RWPE2 (cell line): ENCODE results near the gene DLL4.

Experiments
- ATAC-seq: fragments of 200-7000 bp; cut with Tn5 transposase; 3 replicates; pipeline ENCODE4 v1.9.1; 2021; ENCODE audit warnings: low read depth
- DNase-seq: peaks from one replicate; pipeline ENCODE4 v3.0.0-alpha.2; 2020; ENCODE audit warnings: low spot score
- H3K27ac ChIP-seq: fragments of 450-650 bp; 2 replicates; pipeline ENCODE4 v1.5.1; 2017; ENCODE audit warnings: mild to moderate bottlenecking; ENCODE audit not compliant: poor library complexity, severe bottlenecking
- H3K27me3 ChIP-seq: fragments of 250-450 bp; sonication (Bioruptor Pico); 2 replicates; pipeline ENCODE4 v1.5.1; 2021; ENCODE audit warnings: mild to moderate bottlenecking, moderate library complexity; ENCODE audit not compliant: insufficient read depth, poor library complexity, severe bottlenecking
- H3K36me3 ChIP-seq: fragments of 250-450 bp; sonication (Bioruptor Pico); 2 replicates; pipeline ENCODE4 v1.5.1; 2020; ENCODE audit warnings: low read depth, mild to moderate bottlenecking, moderate library complexity
- H3K4me1 ChIP-seq: fragments of 250-450 bp; sonication (Bioruptor Pico); 2 replicates; pipeline ENCODE4 v1.5.1; 2021; ENCODE audit warnings: mild to moderate bottlenecking, moderate library complexity; ENCODE audit not compliant: insufficient read depth, poor library complexity, severe bottlenecking
- H3K4me3 ChIP-seq: fragments of 250-450 bp; sonication (Bioruptor Pico); 2 replicates; pipeline ENCODE4 v1.5.1; 2021; ENCODE audit warnings: mild to moderate bottlenecking, moderate library complexity; ENCODE audit not compliant: severe bottlenecking
- H3K9me3 ChIP-seq: fragments of 250-450 bp; sonication (Bioruptor Pico); 2 replicates; pipeline ENCODE4 v1.5.1; 2021; ENCODE audit warnings: mild to moderate bottlenecking, moderate library complexity; ENCODE audit not compliant: severe bottlenecking
- CTCF ChIP-seq: fragments of 450-650 bp; IDR thresholded peaks from one replicate; pipeline ENCODE4 v1.5.1; 2017; ENCODE audit warnings: mild to moderate bottlenecking, moderate library complexity; ENCODE audit not compliant: poor library complexity, severe bottlenecking

DLL4 gene

DNA sequence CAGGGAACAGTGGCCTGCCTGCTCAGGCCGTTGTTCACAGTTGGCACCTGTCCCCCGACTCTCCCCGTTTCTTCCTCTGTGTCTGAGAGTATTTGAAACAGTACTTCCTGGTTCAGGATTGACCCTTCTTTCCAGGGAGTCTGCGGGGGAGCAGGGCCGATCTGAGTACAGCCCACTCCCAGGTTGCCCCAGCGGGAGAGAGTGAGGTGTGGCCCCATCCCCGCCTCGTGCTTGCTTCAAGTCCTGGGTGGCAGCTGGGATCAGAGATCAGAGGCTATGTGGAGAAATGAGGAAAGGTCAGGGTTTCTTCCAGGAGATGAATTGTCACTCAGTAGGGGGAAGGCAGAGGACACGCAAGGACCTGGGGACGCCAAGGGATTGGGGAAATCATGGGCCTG is 6.5 kb upstream of the DLL4 start:
- no peak; the same call in 2 of the 3 replicates for ATAC-seq
- TF ChIP-seq CTCF: no peak
- Histone ChIP-seq H3K4me3 (no peak overlapping the region), H3K27ac (no peak overlapping the region), H3K36me3 (no peaks in the 10 kb centered on the region), H3K4me1 (no peaks in the 10 kb centered on the region), H3K9me3 (no peaks in the 10 kb centered on the region), H3K27me3 (peaks cover 23% of the 10 kb centered on the region)
- peak; percentile 74 for DNase-seq

GRCh38 chr15:40923551-40923950 is 5.6 kb upstream of the DLL4 start:
- Histone ChIP-seq H3K36me3 (no peaks in the 10 kb centered on the region), H3K27ac (no peak overlapping the region), H3K4me1 (no peaks in the 10 kb centered on the region), H3K9me3 (no peaks in the 10 kb centered on the region), H3K27me3 (peaks cover 29% of the 10 kb centered on the region), H3K4me3 (no peak overlapping the region)
- no peak for TF ChIP-seq CTCF
- DNase-seq: no peak
- no peak for ATAC-seq

DNA sequence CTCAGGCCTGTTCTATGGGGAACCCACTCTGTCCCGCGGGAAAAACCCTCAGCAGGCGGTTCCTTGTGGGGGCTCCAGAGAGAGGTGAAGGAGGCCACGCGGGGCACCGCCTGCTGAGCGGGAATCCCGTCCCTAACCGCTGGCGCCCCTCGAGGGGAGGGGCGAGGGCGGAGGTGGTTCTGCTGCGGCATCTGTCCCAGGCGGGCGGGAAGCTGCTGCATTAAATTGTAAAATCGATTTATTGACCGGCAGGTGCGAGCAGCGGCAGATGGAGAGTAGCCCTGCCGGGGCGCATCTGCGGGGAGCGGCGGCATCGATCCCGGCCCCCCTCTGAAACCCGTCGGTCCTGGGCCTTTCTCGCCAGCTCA is 3.7 kb upstream of the DLL4 start:
- Histone ChIP-seq H3K36me3 (no peaks in the 10 kb centered on the region), H3K4me1 (no peaks in the 10 kb centered on the region), H3K4me3 (no peak overlapping the region), H3K27me3 (peaks cover 45% of the 10 kb centered on the region), H3K27ac (no peak overlapping the region), H3K9me3 (no peaks in the 10 kb centered on the region)
- no peak for DNase-seq
- no peak for ATAC-seq
- no peak for TF ChIP-seq CTCF

- ATAC-seq: no peak
- TF ChIP-seq CTCF: no peak
- Histone ChIP-seq H3K4me3 (no peak overlapping the region), H3K4me1 (no peaks in the 10 kb centered on the region), H3K27me3 (peaks cover 51% of the 10 kb centered on the region), H3K27ac (no peak overlapping the region), H3K9me3 (no peaks in the 10 kb centered on the region), H3K36me3 (no peaks in the 10 kb centered on the region)
- DNase-seq: no peak
Observed at GRCh38 chr15:40925863-40926658, 3.1 kb upstream of the DLL4 start.
